B cell (primary cell): Measurements from ENCODE around the gene SHB. TPM values are rescaled to one million over a fixed set of nuclear protein-coding genes. Genes with fewer than 3 reads are reported as not detected.

Source experiments
- ATAC-seq: fragments of 200-7000 bp; cut with Tn5 transposase; one replicate; pipeline ENCODE4 v1.10.0; 2021; ENCODE audit warnings: low read depth, mild to moderate bottlenecking, moderate number of reproducible peaks, moderate library complexity
- CTCF ChIA-PET: fragments of 350-600 bp; sonication (Branson Sonifier 250); formaldehyde crosslinking; loops from one replicate; lab custom pipeline; 2021; ENCODE audit warnings: antibody characterized with exemption, inconsistent platforms; lab: Charles Lee
- POLR2A ChIA-PET: fragments of 350-600 bp; sonication (Branson Sonifier 250); formaldehyde crosslinking; loops from one replicate; lab custom pipeline; 2021; ENCODE audit warnings: antibody characterized with exemption; lab: Charles Lee
- DNase-seq: peaks from one replicate; pipeline ENCODE4 v3.0.0; 2013
- H2AFZ ChIP-seq: 2 replicates; pipeline ENCODE4 v1.6.1; 2012; ENCODE audit warnings: mild to moderate bottlenecking, low read depth, low read length; ENCODE audit not compliant: insufficient read depth, poor library complexity, severe bottlenecking
- H3K27ac ChIP-seq, 2 donors: 1 replicate in 1 of 2; 2 replicates in 1 of 2; pipeline ENCODE4 v1.5.1; 2012 to 2013; ENCODE audit warnings: low read length in 2 of 2, mild to moderate bottlenecking in 2 of 2, moderate library complexity in 1 of 2
- H3K27me3 ChIP-seq, 4 experiments: fragments of 200-600 bp in 1 of 4; sonication (generic) in 1 of 4; replicated peaks in 1 of 4; 1 replicate in 2 of 4; 2 replicates in 2 of 4; pipeline versions ENCODE4 v1.6.1 to v1.7.0; 2013 to 2016; ENCODE audit warnings: low read length in 3 of 4, mild to moderate bottlenecking in 2 of 4, mixed read lengths in 1 of 4, moderate library complexity in 1 of 4; ENCODE audit not compliant: insufficient read depth in 4 of 4, control insufficient read depth in 3 of 4; ENCODE audit errors: control extremely low read depth in 1 of 4
- H3K36me3 ChIP-seq, 2 experiments: replicated peaks in 1 of 2; 1 replicate in 1 of 2; 2 replicates in 1 of 2; pipeline versions ENCODE4 v1.6.1 to v1.7.1; 2013; ENCODE audit warnings: low read length in 1 of 2; ENCODE audit not compliant: insufficient read depth in 2 of 2, control insufficient read depth in 1 of 2; ENCODE audit errors: control extremely low read depth in 1 of 2, extremely low read depth in 1 of 2
- H3K4me1 ChIP-seq, 2 donors: fragments of 200-600 bp in 1 of 2; sonication (generic) in 1 of 2; 1 replicate in 1 of 2; 2 replicates in 1 of 2; pipeline versions ENCODE4 v1.5.1 to v1.6.1; 2013 to 2017; ENCODE audit warnings: low read length in 2 of 2; ENCODE audit not compliant: control insufficient read depth in 2 of 2, insufficient read depth in 2 of 2
- H3K4me2 ChIP-seq: replicated peaks from 2 replicates; pipeline ENCODE3; 2012; ENCODE audit warnings: mild to moderate bottlenecking, low read depth, low read length; ENCODE audit not compliant: poor library complexity, severe bottlenecking
- H3K4me3 ChIP-seq, 5 experiments: fragments of 200-600 bp in 1 of 5; sonication (generic) in 1 of 5; 1 replicate in 3 of 5; 2 replicates in 2 of 5; pipeline versions ENCODE4 v1.5.1 to v1.7.0; 2011 to 2016; ENCODE audit warnings: low read length in 4 of 5, mild to moderate bottlenecking in 4 of 5, low read depth in 2 of 5, control low read depth in 1 of 5, moderate library complexity in 1 of 5; ENCODE audit not compliant: insufficient read depth in 1 of 5; ENCODE audit errors: control extremely low read depth in 1 of 5, extremely low read depth in 1 of 5
- H3K79me2 ChIP-seq: fragments of 200-600 bp; sonication (generic); one replicate; pipeline ENCODE4 v1.6.0; 2016; ENCODE audit warnings: low read length; ENCODE audit not compliant: control insufficient read depth, insufficient read depth
- H3K9ac ChIP-seq: fragments of 200-600 bp; sonication (generic); 2 replicates; pipeline ENCODE4 v1.6.1; 2017; ENCODE audit warnings: mild to moderate bottlenecking, low read length, moderate library complexity
- H3K9me3 ChIP-seq, 3 donors: one replicate each; pipeline versions ENCODE4 v1.6.1 to v1.7.1; 2013; ENCODE audit warnings: low read length in 2 of 3; ENCODE audit not compliant: control insufficient read depth in 2 of 3, insufficient read depth in 1 of 3; ENCODE audit errors: control extremely low read depth in 1 of 3
- H4K20me1 ChIP-seq: 2 replicates; pipeline ENCODE4 v1.6.0; 2012; ENCODE audit warnings: mild to moderate bottlenecking, low read length; ENCODE audit not compliant: insufficient read depth, control insufficient read depth, poor library complexity, severe bottlenecking
- H3K27ac Mint-ChIP-seq: one replicate; pipeline ENCODE4 v1.8.0; 2021; ENCODE audit warnings: mixed read lengths
- H3K27me3 Mint-ChIP-seq: one replicate; pipeline ENCODE4 v1.8.0; 2021; ENCODE audit warnings: mixed read lengths
- H3K4me1 Mint-ChIP-seq: one replicate; pipeline ENCODE4 v1.8.0; 2021; ENCODE audit warnings: mixed read lengths
- H3K4me3 Mint-ChIP-seq: one replicate; pipeline ENCODE4 v1.8.0; 2021; ENCODE audit warnings: mixed read lengths
- H3K9me3 Mint-ChIP-seq: one replicate; pipeline ENCODE4 v1.8.0; 2022; ENCODE audit warnings: mixed read lengths; ENCODE audit not compliant: insufficient read depth
- EZH2 ChIP-seq: IDR thresholded peaks from 2 replicates; pipeline ENCODE4 v1.6.1; 2012; ENCODE audit warnings: borderline replicate concordance, low read depth, mild to moderate bottlenecking, moderate library complexity, low read length; ENCODE audit not compliant: insufficient read depth, poor library complexity, severe bottlenecking
- WGBS: methylation state at CpG from one replicate; pipeline ENCODE4 v1.1.5; 2013; ENCODE audit warnings: missing lambda C conversion rate; ENCODE audit not compliant: insufficient coverage; 5-methylcytosine and 5-hydroxymethylcytosine counted together
- intact Hi-C: fragments of 100-400 bp; cut with micrococcal nuclease; formaldehyde crosslinking; loops from one replicate; pipeline ENCODE4 v1.10.0; 2022
- polyA plus RNA-seq: library from polyadenylated mRNA; depleted of rRNA; stranded (reverse); fragments of >200 nt; gene quantifications from 2 replicates; pipeline ENCODE4 v1.2.3, GENCODE V29; 2012
- total RNA-seq, 2 donors: library from RNA; stranded (reverse); fragments of 120-200 nt in 1 of 2; gene quantifications; 1 replicate in 1 of 2; 2 replicates in 1 of 2; pipeline versions ENCODE4 v1.2.3 to v1.2.4, GENCODE V29; 2013 to 2022
- TF ChIP-seq, protein P1 (sequence below): fragments of 200-600 bp; IDR thresholded peaks from one replicate; pipeline ENCODE4 v1.8.0; 2022; ENCODE audit warnings: antibody characterized with exemption, mild to moderate bottlenecking

SHB gene
- total and polyA plus RNA-seq, 2 donors (not counting 1 experiment from before 2014, with no cell fraction given), result 0.06 to 1.9 TPM

DNA sequence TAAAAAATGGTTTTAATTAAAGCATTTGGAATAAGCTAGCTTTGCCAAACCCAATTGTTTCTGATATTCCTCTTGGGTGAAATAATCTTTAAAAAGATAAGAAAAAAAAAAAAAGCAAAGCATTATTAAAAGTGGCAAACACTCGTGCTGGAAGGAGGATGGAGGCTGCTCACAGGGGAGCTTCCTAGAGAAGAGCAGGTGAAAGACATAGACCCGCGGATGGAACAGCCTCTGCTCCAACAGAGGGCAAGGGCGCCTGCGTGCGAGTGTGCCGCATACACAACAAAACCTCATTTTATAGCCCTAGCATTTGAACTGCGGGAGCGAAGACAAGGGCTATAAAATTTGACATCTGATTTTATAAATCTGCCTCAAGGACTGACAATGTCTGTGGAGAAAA lies 131.7 kb downstream of the SHB start:
- H3K4me2 ChIP-seq, result no peak overlapping the region
- ATAC-seq, result no peak
- CTCF ChIA-PET, result no interaction called here
- H3K27me3 ChIP-seq, result no peaks in the 10 kb centered on the region
- DNase-seq, result no peak
- H3K36me3 ChIP-seq, result no peaks in the 10 kb centered on the region
- POLR2A ChIA-PET, result no interaction called here
- Mint-ChIP-seq H3K4me1 (no peaks in the 10 kb centered on the region), H3K27me3 (peaks cover 3% of the 10 kb centered on the region), H3K9me3 (no peaks in the 10 kb centered on the region), H3K27ac (no peak overlapping the region), H3K4me3 (no peak overlapping the region)
- TF ChIP-seq, protein P1, sequence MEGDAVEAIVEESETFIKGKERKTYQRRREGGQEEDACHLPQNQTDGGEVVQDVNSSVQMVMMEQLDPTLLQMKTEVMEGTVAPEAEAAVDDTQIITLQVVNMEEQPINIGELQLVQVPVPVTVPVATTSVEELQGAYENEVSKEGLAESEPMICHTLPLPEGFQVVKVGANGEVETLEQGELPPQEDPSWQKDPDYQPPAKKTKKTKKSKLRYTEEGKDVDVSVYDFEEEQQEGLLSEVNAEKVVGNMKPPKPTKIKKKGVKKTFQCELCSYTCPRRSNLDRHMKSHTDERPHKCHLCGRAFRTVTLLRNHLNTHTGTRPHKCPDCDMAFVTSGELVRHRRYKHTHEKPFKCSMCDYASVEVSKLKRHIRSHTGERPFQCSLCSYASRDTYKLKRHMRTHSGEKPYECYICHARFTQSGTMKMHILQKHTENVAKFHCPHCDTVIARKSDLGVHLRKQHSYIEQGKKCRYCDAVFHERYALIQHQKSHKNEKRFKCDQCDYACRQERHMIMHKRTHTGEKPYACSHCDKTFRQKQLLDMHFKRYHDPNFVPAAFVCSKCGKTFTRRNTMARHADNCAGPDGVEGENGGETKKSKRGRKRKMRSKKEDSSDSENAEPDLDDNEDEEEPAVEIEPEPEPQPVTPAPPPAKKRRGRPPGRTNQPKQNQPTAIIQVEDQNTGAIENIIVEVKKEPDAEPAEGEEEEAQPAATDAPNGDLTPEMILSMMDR, result no peak
- TF ChIP-seq EZH2, result no peak
- no peaks in the 10 kb centered on the region for H3K4me1 ChIP-seq
- H3K4me3 ChIP-seq, result no peak overlapping the region
- no peaks in the 10 kb centered on the region for H4K20me1 ChIP-seq
- 83% methylated on average over 1 of the region's 9 CpGs for WGBS
- intact Hi-C loops, result no loop called here
- no peak overlapping the region for H3K27ac ChIP-seq
- no peak overlapping the region for H2AFZ ChIP-seq
- no peaks in the 10 kb centered on the region for H3K9me3 ChIP-seq
- H3K79me2 ChIP-seq, result no peaks in the 10 kb centered on the region
- no peak overlapping the region for H3K9ac ChIP-seq

DNA sequence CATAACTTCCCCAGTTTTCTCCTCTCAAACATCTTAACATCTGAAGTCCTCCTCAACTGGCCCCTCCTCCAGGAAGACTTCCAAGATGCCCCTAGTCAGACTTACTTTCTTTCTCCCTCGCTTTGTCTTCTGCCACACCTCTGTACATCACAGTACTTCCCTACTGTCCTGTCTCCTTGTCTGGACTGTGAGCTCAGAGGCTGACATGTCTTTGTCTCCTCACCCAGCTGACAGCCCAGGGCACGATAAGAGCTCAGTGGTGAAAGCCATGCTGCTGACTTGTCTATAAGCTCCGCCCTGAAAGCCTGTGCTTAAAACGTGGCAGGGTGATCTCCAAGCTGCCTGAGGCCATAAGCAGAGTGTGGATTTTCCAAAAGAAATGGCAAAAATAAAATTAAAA lies 132.1 kb downstream of the SHB start:
- DNase-seq, result no peak
- 88% methylated on average over 4 of the region's 4 CpGs for WGBS
- Mint-ChIP-seq H3K4me1 (no peaks in the 10 kb centered on the region), H3K27me3 (peaks cover 3% of the 10 kb centered on the region), H3K27ac (peak overlapping the region; percentile 24), H3K4me3 (no peak overlapping the region), H3K9me3 (no peaks in the 10 kb centered on the region)
- no peak overlapping the region for H2AFZ ChIP-seq
- H3K27ac ChIP-seq, result no peak overlapping the region
- no peaks in the 10 kb centered on the region for H3K27me3 ChIP-seq
- ChIA-PET CTCF (no interaction called here), POLR2A (no interaction called here)
- no peaks in the 10 kb centered on the region for H4K20me1 ChIP-seq
- no peak overlapping the region for H3K9ac ChIP-seq
- H3K9me3 ChIP-seq, result no peaks in the 10 kb centered on the region
- H3K4me1 ChIP-seq, result no peaks in the 10 kb centered on the region
- H3K79me2 ChIP-seq, result no peaks in the 10 kb centered on the region
- TF ChIP-seq EZH2, result no peak
- TF ChIP-seq, protein P1, result no peak
- no peak overlapping the region for H3K4me2 ChIP-seq
- ATAC-seq, result no peak
- intact Hi-C loops, result no loop called here
- no peaks in the 10 kb centered on the region for H3K36me3 ChIP-seq
- H3K4me3 ChIP-seq, result no peak overlapping the region
